ENCODE data around the gene KLKB1.

KLKB1 gene

DNA sequence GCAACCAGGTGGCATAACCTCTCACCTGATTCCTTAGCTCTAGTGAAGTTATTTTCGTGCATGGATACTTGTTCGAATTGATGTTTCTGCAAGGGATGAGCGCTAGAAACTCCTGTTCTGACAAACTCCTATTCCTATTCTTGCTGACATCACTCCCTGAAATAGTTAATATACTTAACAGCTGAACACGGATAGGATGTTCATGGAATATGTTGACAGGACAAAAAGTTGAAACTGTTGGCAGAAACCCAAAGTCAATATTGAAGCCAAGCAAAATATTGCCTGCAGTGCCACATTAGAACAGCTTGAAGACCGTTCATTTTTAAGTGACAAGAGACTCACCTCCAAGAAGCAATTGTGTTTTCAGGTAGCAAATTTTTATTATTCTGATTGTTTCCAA is at the start of gene KLKB1:
Gene KLKB1, plus strand, starts transcription at position 287 of the 400 bp plus-strand sequence. CDS start 689 bp downstream, outside the sequence.
- DNase-seq (ENCODE audit: low read depth), result no peak

DNA sequence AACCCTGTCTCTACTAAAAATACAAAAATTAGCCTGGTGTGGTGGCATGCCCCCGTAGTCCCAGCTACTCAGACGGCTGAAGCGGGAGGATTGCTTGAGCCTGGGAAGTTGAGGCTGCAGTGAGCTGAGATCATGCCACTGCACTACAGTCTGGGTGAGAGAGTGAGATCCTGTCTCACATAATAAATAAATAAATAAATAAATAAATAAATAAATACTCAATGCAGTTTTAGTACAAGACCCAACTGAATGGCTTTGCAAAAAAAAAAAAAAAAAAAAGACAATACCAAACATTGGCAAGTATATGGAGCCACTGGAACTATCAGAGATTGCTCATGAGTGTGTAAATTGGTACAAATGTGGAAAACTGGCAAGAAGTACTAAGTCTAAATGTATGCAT is 39.2 kb upstream of the KLKB1 start:
- no peak for DNase-seq (ENCODE audit: low read depth)

DNA sequence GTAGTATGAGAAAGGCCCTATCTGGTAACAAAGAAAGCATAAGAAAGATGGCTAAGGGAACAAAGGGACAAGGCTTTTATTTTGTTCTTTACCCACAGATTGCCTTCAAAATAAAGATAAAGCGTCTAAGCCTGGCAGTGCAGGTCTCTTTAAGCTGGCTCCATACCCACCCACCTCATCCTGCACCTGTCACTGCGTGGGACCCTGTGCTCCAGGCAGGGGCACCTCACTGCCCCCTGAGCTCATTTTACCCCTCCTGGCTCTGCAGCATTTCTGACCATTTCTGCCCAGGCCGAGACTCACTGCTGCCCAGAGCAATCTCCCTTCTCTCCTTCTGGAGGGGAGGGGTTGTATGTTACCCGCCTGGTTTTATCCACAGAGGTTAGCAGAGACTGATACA is 37.7 kb upstream of the KLKB1 start:
- no peak for DNase-seq (ENCODE audit: low read depth)

DNA sequence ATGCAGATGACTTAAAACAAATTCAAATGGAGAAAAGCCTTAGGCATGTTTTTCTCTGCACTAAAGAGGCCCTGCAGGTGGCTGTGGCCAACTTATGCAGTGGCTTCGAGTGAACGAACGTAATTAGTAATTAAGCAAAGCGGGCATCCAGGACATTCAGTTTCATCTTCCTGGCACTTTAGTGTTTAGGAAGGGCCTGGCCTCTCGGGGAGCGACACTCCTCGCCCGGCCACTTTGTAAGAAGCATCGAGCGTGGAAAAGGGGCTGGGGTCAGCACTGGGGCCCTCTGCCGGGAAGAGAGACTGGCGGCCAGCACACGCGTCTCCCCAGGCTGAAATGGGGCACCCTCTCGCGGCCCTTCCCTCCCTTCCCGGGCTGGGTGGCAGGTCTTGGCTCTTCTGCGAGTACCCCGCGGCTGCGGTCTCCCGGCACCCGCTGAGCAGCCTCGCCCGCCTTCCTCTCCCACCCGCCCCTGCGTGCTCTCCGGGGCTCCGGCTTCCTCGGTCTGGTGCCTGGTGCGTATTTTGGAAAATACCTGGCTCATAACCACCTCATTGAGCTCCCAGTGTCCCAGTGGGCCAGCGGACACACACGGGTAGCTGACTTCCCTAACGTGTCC is 36.6 kb upstream of the KLKB1 start:
- peak; percentile 19 for DNase-seq (ENCODE audit: low read depth)

DNA sequence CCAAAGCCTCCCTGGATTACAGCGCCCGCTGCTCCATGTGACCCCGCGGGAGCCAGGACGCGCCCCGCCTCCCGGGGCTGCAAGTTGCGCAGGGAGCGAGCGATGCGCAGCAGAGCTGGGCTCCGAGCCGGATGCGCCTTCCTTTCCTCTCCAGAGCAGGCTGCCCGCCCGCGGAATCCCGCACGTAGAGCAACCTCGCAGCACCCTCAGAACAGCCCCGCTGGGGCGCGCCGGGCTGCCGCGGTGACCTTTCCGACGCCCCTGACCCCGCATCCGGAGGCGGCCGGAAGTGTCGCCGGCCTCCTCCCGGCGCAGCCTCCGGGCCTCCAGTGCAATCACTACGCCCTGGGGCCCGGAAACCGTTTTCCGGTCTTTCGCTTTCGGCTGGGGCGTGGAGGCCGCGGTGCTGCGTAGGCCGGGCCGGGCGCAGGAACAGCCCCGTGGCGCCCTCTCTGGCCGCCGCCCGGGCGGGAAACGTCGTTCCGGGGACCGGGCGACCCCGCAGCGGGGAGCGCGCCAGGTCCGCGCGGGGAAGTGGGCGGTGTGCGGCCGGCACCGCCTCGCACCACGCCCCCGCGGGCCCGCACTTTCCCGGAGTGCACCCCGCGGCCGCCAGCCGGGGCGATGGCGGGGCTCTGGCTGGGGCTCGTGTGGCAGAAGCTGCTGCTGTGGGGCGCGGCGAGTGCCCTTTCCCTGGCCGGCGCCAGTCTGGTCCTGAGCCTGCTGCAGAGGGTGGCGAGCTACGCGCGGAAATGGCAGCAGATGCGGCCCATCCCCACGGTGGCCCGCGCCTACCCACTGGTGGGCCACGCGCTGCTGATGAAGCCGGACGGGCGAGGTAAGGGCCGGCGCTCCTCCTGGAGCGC is 35.9 kb upstream of the KLKB1 start, which contains the start of gene CYP4V2:
Gene CYP4V2, plus strand, starts transcription at position 368 of the 866 bp plus-strand sequence. Its CDS starts 257 bp downstream, at position 625.
- DNase-seq (ENCODE audit: low read depth), result peak; percentile 70

DNA sequence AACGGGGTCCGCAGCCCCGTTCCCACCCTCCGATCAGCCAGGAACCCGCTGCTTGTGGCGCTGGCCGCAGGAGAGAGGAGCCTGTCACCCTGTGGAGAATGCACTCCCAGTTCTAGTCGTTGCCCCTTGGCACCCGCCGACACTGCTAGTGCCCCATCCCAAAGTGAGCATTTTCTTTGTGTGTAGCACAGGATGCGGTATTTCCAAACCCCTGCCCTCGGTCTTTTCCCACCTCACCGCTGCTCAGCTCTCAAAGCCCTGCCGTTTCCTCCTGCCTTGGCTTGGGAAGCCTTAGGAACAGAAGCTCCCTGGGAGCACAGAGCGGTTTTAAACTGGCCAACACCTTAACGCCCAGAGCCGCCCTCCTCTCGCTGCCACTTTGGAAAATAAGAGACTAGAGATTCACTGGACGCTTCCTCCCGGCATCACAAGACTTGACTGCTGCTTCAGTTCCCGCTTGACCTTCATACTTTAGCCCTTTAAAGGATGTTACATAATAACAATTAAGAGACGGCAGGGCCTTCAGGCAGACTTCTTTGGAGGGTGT is 35.2 kb upstream of the KLKB1 start:
- DNase-seq (ENCODE audit: low read depth), result no peak

DNA sequence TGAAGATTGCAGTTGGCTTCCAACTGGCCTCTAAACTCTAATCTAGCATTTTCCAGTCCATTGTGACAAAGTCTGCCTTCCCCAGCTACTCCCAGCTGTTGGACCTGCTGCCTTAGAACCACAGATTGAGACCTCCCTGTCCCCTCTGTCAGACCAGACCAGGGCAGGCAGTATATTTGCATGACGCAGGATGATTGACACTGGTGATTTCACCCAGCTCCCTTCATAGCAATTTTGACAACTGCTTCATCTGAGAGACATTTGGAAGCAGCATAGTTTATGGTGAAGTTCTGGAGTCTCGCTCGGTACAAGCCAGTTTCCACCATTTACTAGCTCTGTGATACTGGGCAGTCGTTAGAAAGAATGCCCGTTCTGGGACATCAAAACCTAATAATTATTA is 33.5 kb upstream of the KLKB1 start:
- DNase-seq (ENCODE audit: low read depth), result no peak

DNA sequence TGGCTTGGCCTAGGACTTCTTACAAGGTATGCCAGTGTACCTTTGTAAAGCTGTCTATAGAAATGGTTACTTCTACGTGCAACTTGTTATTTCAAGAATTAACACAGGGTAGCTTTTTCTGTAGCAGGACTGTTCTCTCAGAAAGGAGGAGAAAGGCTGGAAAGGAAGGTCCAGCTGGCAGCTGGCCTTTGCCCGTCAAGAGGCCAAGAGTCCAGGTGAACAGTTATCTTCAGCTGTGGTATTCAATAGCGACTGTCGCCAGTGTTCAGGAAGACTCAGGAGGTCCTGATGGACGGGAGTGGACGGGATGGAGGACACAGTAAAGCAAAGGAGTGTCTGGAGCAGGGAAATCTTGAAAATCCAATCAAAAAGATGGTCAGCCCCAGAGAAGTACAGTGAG is 31.2 kb upstream of the KLKB1 start:
- DNase-seq (ENCODE audit: low read depth), result no peak

DNA sequence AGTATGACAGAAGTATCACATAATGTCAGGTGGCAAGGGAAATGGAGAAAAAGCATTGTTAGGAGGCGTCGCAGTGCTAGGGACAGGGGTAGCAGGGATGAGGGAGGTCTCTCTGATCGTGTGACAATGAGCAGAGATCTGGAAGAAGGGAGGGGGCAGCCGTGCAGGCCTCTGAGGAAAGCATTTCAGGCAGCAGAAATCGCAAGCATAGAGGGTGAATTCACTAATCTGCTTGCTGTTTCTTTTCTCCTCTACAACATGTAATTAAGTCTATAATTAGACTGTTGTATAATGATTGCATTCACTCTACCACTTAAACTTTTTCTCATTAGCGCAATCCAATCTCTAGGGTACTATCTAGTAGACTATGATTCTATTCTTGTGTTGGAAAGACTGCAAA is 26.8 kb upstream of the KLKB1 start:
- no peak for DNase-seq (ENCODE audit: low read depth)

DNA sequence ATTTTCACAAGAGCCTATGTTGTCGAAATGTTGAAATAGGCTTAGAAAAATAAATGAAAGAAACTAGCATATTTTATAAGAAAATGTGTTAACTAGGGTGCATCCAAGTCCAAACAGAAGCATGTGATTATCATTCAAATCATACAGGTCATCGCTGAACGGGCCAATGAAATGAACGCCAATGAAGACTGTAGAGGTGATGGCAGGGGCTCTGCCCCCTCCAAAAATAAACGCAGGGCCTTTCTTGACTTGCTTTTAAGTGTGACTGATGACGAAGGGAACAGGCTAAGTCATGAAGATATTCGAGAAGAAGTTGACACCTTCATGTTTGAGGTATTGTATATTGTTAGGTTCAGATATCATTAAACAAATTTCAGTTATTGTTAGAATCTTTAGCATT is 26.3 kb upstream of the KLKB1 start:
- no peak for DNase-seq (ENCODE audit: low read depth)

DNA sequence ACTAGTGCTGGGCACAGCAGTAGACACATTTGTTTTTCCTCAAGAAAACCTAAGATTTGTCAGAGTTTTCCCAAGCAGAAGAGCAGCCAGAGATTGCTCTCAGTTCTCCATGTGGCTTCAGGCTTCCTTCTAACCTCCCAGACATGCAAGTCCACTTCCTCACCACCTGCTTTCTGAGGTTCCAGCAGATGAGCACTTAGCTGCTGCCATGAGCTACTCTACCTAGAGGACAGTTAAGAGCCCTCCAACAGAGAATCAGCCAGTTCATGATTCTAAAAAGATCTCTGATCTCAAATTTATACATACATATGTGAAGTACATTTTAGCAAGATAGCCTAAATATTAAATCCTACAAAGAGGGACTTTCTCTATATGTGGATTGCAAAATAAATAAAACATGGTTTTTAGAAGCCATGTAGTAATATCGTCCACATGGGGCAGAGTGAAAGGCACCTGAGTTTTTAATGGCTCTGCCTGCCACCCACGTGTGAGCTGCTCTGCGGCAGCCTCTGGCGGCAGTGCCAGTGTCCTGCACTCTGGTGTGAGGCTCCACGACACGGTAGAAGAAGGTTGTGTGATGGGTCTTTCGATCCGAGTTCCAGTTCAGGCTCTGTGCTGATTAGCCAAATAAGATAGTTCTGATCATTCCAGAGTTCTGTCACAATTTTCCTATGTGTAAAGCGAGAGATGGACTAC is 25.6 kb upstream of the KLKB1 start:
- DNase-seq (ENCODE audit: low read depth), result no peak

DNA sequence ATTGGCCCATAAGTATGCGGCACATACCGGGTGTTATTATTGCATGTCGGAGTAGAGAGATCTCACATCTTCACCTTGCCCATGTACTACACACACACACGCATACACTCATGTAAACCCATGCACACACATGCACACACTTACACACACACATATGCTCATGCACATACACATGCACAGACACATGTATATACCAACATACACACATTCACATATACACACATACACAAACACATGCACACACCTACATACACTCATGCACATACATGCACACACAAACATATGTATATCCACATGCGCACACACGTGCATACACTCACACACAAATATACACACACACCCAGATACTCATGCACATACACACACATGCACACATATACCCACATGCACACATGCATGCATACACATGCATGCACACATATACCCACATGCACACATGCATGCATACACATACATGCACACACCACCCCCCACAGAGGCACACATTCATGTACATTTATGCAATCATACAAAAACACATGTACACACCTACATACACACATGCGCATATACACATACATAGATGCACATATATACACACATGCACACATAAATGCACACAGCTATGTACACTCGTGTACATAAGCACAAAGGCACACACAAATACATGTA is 24.7 kb upstream of the KLKB1 start:
- no peak for DNase-seq (ENCODE audit: low read depth)

DNA sequence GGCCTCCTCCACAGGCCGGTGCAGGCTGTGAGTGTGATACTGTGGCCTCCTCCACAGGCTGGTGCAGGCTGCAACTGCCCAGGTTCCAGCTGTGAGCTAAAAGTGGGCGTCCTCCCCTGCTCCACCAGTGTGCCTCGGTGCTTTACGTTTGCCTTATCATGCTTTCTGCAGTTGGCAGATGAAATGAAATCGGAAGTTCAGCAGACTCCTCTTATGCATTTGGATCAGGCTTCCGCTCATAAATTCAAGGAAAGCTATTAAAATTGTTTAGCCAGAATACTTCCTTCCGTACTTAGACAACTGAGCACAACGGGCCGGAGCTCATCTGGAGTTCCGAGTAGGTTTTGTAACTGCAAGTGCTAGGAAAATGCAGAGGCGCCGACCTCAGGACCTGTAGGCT is 23.9 kb upstream of the KLKB1 start:
- DNase-seq (ENCODE audit: low read depth), result no peak

DNA sequence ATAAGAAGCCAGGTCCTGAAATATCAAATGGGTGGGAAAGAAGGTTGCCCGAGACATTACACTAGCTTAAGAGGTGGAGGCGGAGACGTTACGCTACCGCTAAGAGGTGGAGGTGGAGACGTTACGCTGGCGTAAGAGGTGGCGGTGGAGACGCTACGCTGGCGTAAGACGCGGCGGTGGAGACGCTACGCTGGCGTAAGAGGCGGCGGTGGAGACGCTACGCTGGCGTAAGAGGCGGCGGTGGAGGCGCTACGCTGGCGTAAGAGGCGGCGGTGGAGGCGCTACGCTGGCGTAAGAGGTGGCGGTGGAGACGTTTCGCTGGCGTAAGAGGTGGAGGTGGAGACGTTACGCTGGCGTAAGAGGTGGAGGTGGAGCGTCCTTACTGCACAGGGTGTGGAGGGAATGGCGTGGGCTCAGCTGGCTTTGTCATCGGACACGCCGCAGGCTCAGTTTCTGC is 23.2 kb upstream of the KLKB1 start:
- DNase-seq (ENCODE audit: low read depth), result peak; percentile 28

DNA sequence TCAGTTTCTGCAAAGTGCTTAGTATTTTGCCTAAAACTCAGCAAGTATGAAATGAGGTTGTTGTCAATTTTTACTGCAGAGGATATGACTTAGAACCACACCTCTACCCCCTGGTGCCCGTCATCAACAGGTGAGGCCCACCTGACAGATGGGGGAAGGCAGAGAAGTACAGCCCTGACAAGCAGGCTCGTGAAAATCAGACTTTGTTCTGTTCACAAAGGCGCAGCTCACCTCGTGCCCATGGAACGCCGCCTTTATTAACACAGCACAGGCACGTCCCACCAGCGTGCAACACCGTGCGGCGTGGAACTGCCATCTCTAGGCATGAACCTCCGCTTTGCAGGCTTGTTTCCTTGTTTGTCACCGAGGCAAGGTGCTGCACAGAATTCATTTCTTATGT is 22.6 kb upstream of the KLKB1 start:
- no peak for DNase-seq (ENCODE audit: low read depth)

DNA sequence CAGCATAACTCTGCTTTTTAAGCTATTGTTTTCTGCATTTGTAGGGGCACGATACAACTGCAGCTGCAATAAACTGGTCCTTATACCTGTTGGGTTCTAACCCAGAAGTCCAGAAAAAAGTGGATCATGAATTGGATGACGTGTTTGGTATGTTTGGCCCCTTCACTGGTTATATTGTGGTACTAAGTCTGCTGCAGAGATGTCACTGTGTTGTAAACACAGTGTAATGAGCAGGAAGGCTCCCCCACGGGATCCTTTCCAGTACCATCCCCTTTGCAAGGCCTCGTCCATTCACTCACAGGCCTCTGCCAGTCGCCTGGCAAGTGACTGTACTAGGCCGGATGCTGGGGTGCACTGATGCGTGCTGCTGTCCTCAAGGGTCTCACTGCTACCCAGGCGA is 22.2 kb upstream of the KLKB1 start:
- no peak for DNase-seq (ENCODE audit: low read depth)

DNA sequence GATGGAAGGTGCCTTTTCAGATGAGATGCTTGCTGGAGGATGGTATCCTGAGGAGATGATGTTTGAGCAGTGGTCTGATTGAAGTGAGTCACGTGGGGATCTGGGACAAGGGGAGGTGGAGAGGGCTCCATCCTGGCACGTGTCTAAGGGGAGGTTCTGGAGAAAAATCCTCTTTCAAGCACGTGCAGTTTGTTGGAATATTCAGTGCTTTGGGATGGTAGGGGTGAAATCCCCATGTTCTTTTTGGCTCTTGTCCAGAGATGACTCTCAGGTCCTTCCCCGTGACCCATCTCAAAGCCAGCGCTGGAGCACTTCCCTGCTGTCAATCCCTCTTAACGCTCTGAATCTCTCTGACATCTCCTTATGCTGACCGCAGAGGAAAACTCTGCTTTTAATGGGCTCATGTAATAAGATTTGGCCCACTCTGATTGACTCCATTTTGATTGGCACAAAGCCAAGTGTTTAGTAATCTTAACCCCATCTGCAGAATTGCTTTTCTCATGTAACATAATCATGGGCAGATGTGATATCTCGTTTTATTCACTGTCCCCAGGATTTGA is 10.8 kb upstream of the KLKB1 start:
- no peak for DNase-seq (ENCODE audit: low read depth)

DNA sequence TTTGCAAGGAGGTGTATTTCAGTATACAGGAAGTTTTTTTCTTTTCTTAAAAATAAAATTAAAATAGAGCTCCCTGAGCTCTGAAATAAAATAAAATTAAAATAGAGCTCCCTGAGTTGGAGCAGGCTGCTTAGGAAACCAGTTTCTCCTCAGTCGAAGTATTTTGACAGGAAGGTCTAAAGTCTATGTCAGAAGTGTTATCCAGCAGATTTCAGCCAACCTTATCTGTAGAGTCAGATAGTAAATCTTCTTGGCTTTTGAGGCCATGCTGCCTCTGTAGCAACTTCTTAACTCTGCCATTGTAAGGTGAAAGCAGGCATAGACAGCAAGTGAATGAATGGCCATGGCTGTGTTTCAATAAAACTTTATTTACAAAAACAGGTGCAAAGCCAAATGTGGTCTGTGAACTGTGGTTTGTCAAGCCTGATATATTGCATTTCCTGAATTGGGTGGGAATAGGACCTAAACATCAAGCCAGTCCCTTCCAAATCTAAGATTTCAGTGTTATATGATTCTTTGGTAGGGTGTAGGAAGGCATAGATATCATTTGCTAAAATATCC is 9.5 kb upstream of the KLKB1 start:
- no peak for DNase-seq (ENCODE audit: low read depth)

DNA sequence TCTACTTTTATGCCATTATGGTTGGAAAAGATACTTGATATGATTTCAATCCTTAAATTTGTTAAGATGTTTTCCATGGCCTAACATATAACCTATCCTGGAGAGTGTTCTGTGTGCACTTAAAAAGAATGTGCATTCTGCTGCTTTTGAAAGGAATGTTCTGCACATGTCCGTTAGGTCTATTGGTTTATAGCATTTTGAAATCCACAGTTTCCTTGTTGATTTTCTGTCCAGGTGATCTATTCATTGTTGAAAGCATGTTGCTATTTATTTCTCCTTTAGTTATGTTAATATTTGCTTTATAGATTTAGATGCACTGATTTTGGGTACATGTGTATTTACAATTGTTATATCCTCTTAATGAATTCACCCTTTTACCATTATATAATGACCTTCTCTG is 5.7 kb upstream of the KLKB1 start:
- no peak for DNase-seq (ENCODE audit: low read depth)

DNA sequence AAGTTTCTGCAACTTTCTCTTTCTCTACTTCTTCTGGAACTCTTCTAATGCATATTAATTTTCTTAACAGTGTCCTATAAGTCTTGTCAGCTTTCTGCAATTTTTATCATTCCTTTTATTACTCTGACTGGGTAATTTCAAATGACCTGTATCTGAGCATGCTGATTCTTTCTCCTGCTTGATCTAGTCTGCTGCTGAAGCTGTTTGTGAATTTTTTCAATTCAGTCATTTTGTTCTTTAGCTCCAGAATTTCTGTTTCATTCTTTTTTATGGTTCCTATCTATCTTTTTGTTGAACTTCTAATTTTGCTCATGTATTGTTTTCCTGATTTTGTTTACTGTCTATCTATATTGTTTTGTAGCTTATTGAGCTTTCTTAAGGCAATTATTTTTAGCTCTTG is 1.5 kb upstream of the KLKB1 start:
- no peak for DNase-seq (ENCODE audit: low read depth)

DNA sequence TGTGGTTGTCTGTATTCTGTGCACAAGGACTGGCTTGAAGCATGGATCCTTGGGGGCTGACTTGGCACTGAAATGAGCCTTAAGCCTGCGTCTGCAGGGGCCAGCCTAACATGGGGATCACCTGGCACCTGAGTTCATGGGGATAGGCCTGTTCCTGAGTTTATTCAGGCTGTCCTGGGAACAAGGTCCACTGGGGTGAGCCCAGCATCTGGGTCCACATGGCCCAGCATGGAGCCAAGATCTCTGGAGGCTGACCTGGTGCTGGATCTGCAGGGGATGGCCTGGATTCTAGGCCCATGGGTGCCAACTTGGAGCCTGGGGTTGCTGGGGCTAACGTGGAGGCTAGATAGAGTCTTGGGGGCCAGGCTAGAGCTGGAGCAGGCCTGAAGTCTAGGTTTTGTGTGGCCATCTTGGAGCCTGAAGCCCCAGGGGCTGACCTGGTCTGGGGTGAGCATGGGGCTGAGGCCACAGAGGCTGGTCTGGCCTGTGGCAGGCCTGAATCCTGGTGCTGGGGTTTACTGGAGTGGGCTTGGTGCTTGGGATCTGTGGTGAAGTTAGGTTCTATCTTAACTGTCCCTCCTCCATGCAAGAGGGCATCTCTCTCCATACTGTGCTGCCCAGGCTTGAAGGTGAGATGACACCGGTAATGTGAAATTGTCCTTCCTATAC is 652 bp upstream of the KLKB1 start:
- no peak for DNase-seq (ENCODE audit: low read depth)
